ENCODE data around the gene UBE2F.
"Not testable (repeated sequence)": the region's sequence is repeated elsewhere in the genome, so short reads cannot be mapped to it uniquely, and the experiment has no call there.

The UBE2F gene

DNA sequence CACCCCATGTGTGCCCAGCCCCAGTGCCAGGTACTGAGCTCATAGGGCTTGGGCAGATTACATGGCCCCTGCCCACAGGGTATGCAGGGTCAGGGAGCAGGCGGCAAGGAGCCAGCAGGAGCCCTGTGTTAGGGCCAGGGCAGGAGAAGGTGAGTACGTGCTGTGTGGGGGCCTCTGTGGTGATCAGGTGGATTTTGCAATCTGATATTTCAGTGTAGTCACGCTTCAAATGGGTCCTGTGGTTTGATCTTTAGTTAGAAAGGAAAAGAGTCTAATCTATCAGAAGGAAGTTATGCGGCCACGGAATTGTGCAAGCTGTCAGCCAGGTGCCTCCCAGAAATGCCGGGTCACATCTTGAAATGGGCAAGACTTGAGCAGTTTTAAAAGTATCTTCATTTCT, 13.9 kb downstream of the UBE2F start:
- DNase-seq: no peak

DNA sequence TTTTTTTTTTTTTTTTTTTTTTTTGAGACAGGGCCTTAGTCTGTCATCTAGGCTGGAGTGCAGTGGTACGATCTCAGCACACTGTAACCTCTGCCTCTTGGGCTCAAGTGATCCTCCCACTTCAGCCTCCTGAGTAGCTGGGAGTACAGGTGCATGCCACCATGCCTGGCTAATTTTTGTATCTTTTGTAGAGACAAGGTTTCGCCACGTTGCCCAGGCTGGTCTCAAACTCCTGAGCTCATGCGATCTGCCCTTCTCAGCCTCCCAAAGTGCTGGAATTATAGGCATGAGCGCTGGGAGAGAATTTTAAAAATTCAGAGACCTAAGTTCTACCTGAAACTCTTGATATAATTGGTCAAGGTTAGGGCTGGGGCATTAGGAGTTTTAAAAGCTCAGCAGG, 14.8 kb downstream of the UBE2F start:
- not testable (repeated sequence) for DNase-seq

DNA sequence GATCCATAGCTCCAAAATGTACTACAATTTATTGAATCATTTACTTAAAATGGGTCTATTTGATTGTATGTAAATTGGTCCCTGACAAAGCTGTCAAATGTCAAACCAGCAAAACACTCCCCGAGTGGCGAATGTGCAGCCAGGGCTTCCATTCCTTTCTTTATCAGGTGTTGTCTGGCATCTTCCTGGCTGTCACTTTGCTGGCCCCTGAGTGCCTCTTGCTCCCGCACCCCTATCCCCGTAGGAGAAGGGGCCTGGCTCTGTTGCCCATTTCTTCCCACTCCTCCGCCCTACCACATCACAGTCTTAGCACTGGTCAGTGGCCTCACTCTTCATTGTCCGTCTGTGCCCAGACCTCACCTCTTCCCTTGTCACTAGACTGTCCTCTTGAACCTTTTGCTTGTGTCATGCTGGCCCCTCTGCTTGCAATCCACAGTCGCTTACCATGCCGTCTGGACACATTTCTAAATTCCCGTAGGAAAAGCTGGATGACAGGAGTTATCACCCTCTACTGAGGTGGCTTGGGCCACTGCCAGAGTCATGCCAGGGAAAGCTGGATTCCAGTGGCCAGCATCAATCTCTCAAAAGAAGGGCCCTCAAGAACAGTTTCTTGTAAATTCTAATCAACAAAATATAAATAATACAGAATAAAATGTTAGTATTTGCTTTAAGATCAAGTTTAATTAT, 15.4 kb downstream of the UBE2F start:
- DNase-seq: no peak

DNA sequence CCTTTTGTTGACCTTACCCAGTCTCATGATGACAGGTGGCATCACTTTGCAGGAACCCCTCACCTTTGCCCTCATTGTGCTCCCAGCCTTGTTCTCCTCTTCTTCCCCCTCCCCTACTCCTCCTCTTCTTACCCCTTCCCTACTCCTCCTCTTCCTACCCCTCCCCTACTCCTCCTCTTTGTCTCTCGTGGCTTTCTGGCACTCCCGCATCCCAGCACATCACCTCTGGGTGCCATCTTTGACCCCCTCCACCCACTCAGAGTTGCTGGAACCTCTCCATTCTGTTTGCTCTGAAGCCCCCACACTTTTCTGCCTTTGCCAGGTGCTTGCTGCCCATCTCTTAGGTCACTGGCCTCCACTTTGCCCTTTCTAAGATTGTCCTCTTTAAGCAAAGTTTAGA, 17.1 kb downstream of the UBE2F start:
- DNase-seq: no peak

DNA sequence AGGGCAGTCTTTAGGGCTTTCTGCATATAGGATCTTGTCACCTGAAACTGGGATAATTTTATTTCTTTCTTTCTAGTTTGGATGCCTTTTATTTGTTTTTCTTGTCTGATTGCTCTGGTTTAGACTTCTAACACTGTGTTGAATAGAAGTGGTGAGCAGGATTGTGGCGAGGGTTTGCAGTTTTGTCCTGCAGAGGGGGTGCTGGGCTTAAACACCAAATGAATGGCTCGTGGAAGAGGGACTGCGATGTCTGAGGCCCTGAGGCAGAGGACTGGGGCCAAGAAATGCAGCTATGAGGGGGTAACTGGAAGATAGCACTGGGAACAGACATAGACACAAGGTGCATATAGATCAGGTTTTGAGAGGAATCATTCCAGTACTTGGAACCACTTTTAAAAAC, 20.5 kb downstream of the UBE2F start:
- DNase-seq: no peak

DNA sequence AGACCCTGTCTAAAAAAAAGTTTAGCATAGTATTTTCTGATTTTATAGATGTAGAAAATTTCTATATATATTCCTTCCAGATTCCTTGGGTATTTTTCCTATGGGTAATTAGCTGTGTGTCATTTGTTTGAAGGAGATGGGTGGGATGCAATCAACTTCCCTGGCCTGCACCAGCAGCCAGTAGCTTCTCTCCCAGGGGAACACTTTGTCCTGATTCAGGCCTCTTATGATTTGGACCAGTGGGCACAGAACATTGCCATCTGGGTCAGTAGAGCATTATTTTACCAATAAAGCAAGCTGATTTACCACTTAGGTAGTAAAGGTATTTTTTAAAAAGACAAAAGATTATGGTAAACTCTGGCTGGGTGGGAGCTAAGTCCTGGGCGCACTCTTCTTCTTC, 26.9 kb downstream of the UBE2F start:
- no peak for DNase-seq

DNA sequence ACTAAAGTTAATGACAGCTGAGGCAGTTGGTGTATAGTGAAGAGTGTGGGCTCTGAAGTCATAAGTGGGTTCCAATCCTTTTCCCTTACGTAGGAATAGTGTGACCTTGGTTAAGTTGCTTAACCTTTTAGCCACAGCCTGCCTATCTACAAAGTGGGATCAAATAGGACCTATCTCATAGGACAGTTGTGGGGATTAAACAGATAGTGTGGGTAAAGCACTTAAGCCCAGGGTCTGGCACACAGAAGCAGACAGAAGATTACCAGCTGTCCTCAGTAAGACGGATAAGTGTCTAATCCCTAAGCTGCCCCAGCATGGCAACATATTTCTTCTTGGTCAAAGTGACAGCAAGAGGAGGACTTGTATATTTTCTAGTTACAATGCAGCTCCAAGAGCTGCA, 28.2 kb downstream of the UBE2F start:
- DNase-seq: no peak

DNA sequence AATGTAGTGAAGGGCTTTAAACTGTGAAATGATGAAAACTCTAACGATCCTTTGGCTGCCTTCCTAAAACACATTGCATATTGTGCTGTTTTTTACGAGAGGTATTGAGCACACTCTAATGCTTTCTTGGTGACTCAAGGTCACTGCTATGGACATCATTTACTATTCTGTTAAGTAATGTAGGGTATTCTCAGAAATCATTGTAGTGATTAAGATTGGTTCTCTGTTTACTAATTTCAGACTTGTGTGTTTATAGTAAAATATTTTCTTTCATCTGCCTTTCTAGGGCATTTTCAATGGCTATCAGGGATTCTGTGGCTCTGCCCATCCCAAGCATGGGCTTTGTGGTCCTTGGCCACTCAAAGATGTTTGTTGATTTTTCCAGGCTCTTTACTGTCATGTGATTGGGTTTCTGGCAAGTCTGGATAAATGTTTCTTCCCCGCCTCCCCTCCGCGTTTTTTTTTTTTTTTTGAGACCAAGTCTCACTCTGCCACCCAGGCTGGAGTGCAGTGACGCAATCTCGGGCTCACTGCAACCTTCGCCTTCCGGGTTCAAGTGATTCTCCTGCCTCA, 29.3 kb downstream of the UBE2F start:
- peak; percentile 16 for DNase-seq

DNA sequence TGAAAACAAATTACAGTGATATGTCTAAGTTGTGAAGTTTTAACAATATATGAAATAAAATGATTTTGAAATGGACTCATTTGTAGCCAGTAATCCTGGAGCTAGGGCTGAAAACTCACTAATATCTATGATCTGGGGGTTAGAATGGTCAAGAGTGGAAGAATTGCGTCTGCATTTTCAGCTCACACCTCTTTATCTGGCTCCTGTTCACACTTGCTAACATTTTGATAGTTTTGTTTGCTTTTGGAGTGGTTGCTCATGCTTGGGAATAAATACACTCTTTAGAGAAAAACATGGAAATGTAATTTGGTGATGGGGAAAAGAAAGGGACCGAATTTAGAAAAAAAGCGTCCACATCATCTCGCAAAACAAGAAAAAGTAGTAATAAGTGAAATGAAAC, 30.7 kb downstream of the UBE2F start:
- no peak for DNase-seq

DNA sequence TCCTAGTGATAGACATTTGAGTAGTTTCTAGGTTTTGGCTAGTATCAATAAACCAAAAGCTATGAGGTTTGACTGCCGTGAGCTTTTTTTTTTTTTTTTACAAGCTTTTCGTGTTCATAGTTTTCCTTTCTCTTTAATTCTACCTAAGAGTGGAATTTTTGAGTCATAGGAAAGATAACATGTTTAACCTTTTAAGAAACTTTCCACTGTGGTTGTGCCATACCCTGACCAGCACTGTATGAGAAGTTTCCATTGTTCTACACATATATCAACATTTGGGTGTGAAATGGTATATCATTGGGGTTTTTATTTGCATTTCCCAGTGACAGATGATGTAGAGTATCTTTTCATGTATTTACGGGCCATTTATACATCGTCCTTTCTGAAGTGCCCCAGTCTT, 31.7 kb downstream of the UBE2F start:
- no peak for DNase-seq

DNA sequence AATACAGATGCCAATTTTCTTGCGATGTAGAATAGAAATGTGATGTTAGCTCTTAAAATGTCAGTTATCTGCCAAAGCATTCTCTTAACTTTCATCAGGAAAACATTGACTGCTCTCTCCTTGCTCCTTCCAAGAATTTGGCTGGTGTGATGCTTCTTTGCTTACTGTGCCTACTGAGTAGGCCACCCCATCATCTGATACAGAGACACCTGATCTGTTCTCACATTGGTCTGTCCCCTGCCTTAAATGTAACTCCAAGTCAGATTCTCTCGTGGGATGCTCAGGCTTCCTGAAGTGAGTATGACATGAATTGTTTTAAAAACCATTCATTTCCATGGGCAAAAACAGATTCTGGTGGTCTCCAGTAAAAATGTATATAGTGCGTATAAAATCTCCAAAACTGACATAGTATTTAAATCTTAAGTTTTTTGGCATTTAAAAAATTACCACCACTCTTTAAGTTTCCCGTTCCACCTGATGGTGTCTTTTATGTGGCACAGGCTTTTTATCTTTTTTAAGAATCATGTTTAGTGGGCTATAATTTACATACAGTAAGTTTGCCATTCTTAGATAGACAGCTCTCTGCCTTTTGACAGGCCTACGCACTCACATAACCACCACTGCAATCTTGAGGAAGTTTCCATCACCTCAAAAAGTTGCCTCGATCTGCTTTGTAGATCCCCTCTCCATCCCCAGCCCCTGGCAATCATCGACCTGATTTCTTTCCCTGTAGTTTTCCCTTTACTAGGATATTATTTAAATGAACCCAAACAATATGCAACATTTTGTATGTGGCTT, 36.6 kb downstream of the UBE2F start:
- no peak for DNase-seq

DNA sequence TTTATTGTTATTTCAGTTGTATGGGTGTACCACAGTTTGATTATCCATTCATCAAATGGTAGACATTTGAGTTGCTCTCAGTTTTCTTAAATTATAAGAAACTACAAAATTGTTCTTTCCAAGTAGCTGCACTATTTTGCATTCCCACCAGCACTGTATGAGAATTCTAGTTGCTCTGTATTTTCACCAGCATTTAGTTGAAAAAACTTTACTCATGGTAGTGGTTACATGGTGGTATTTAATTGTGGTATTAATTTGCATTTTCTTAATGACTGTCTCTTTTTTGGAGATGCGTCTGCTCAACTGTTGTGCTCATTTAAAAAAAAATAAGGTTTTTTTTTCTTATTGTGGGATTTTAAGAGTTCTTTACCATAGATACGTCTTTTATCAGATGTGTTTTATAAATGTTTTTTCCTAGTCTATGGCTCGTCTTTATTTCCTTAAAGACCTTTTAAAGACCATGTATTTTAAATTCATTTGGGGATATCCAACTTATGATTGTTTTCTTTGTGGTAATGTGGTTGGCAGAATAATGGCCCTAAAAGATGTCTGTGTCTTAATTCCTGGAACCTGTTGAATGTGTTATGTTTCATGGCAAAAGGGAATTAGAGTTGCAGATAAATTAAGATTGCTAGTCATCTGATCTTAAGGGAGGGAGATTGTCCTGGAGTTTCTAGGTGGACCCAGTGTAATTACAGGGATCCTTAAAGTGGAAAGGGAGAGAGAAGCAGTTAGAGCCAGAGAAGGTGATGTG, 37.4 kb downstream of the UBE2F start:
- no peak for DNase-seq

DNA sequence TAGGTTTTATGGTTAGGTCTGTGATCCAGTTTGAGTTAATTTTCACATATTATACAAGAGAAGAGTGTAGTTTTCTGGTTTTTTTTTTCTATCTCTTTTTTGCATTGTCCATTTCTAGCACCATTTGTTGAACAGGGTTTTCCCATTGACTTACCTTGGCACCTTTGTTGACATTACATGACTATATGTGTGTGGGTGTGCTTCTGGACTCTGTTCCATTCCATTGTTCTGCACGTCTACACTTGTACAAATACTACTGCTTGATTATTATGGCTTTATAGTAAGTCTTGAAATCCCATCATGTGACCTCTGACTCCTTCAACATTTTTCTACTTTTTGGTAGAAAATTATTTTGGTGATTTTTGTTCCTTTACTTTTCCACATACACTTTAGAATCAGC, 38.7 kb downstream of the UBE2F start:
- no peak for DNase-seq

DNA sequence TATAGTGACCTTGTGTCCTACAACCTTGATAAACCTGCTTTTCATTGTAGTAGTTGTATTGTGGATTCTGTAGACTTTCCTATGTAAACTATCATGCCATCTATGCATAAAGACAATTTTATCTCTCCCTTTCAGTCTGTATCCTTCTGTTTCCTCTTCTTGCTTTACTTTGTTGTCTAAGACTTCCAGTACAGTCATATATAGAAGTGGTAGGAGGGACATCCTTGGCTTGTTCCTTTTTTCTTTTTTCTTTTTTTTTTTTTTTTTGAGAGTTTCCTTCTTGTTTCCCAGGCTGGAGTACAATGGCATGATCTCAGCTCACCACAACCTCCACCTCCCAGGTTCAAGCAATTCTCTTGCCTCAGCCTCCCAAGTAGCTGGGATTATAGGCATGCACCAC, 39.7 kb downstream of the UBE2F start:
- DNase-seq: no peak

DNA sequence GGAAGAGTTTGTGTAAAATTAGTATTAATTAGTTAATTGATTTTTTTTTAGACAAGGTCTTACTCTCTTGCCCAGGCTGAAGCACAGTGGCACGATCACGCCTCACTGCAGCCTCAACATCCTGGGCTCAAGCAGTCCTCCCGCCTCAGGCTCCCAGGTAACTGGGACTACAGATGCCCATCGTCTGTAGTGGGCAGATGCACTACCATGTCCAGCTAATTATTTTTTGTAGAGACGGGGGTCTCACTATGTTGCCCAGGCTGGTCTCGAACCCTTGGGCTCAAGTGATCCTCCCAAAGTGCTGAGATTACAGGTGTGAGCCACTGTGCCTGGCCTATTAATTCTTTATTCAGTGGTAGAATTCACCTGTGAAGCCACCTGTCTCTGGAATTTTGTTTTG, 41.1 kb downstream of the UBE2F start:
- DNase-seq: no peak

DNA sequence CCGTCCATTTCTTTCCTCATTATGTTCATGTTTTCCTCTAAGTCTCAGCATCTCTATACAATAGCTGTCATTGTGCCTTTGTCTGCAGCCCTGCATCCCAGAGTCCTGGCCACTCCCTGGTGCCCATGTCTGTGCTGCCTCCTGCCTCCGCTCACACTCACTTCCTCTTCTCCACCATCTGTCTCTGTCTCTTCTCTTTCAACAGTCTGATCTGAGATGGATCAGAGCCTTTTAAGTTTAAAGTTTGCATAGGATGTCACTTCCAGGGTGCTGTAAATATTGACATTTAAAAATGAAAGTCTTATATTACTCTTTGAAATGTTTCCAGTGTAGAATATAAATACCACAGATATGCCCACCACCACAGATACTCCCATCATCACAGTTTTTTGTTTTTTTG, 42.7 kb downstream of the UBE2F start:
- no peak for DNase-seq

DNA sequence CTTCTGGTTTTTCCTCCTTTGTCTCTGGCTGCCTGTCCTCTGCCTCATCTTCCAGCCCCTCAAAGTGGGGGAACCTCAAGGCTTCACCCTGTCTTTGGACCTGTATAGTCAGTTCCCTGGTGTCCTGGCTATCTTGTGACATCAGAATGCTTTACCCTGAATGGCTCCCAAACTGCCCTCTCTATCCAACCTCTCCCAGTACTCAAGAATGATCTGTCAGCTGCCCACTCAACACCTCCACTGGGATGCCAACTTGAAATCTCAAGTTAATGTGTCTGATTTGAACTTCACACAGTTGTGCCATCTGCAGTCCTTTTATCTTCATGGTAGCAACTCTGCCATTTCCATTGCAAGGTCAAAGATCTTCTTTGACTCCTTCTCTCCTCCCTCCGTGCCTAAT, 43.8 kb downstream of the UBE2F start:
- DNase-seq: no peak

DNA sequence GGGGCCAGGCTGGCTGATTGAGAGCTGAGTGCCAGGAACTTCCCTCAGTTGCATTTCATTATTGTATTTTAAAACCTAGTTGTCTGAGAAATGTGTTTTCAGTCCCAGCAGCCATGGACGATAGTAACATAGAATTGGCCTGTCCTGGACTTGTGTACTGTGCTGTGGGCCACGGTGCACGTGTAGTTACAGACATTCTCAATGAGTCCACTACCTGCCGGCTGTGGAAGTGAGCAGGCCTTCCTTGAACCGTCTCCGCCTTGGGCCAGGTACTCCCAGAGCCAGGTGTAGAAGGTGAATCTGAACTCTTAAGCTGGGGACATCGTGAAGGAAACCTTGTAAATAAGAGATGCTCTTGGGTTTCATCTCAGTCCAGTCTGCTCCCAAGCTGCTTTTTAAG, 47.0 kb downstream of the UBE2F start:
- DNase-seq: no peak

DNA sequence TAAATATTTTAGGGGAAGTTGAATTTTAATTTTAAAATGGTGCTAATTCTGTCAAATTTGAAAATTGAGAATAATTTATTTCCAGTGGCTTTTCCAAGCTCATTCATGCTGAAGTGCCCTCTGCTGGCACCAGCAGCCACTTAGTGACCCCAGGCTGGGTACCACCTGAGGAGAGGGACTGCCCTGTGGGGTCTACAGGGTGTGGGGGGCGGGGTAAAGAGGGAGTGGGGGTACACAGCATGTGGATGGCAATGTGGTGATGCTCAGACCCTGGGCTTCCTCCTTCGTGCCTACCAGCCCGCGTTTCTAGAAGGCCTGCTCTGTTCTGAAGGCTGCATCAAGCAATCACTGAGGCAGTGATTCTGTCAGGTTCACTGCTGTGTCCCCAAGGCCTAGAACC, 48.9 kb downstream of the UBE2F start:
- DNase-seq: no peak

DNA sequence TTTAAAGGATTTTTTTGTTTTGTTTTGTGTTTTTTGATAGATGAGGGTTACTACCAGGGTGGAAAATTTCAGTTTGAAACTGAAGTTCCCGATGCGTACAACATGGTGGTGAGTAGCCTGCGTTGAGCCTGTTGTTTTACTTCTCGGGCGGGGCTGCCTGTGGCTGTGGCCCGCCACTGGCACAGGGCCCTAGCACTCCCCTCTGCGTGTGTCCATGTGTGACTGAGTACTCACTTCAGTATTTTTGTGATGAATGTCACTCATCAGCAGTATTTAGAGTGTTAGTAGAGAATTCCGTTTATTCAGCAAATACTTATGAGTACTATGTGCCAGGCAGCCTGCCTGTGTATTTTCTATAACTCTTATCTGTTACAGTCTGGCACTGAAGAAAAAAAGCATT, 49.7 kb downstream of the UBE2F start:
- no peak for DNase-seq

DNA sequence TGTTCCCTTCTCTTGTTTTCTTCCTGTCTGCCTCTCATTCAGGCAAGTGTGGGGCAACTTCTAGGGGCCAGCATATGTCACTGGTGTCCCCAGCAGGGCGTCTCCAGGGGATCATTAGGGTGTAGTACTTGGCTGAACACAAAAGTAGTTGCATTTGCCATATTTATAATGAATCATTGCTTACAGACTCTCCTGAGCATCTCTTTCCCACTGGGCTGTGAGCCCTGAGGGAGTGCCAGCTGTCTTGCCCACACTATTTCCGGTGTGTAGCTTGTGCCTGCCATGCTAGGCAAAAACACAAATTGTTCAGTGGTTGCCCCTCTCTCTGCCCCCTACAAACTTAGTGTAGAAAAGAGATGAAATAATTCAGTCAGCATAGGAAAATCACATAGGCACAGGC, 53.1 kb downstream of the UBE2F start:
- DNase-seq: no peak

DNA sequence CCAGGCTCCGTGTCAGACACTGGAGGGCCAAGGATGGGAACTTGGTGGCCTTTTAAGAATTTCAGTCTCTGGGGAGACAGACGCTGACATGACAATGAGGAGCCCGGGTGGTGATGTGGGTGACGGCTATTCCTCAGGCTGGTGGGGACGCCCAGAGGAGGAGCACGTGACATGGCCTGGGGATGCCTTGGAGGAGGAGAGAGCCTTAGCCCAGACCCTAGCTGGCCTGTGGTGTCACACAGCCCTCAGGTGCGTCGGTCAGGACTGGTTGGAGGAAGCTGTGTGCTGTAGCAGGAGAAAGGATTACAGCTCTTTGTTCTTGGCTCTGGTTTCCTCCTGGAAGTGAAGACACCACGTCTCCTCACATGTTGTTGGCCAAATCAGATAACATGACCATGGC, 54.0 kb downstream of the UBE2F start:
- no peak for DNase-seq

DNA sequence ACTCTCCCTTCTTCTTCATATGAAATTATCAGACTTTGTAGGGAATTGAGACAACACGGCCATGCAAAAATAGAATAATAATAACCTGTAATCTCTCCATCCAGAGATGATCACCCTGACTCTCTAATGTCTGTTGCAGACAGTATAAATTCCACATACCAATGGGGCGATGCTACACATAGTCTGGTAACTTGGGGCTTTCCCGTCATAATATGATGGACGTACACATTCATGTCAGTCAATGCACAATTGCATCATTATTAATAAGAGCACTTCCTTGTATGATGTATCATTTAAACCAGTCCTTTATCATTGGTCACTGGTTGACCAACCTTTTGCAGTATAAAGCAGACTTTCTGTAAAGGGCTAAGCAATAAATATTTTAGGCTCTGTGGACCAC, 54.5 kb downstream of the UBE2F start:
- no peak for DNase-seq
